SHP77 (cell line): ENCODE data around the gene CHAF1A.

Experiments
- DNase-seq, 2 experiments: peaks; one replicate each; lab custom pipeline; 2025; lab: John Stamatoyannopoulos, UW

Gene CHAF1A

GRCh38 chr19:4379383-4380253, 22.8 kb upstream of the CHAF1A start:
- peak in 1 of 2 experiments; percentile 13 for DNase-seq

- no peak for DNase-seq
These were observed 22.1 kb upstream of the CHAF1A start for GRCh38 chr19:4380254-4380727.

- no peak for DNase-seq
These were observed 17.0 kb upstream of the CHAF1A start for GRCh38 chr19:4385291-4386040.

GRCh38 chr19:4386041-4386782, 16.2 kb upstream of the CHAF1A start:
- DNase-seq = no peak

- no peak for DNase-seq
These were observed 13.9 kb upstream of the CHAF1A start for GRCh38 chr19:4388337-4389063.

GRCh38 chr19:4389064-4389375, 13.4 kb upstream of the CHAF1A start:
- DNase-seq = no peak

- DNase-seq = no peak
These were observed 12.9 kb upstream of the CHAF1A start for GRCh38 chr19:4389511-4390016.

GRCh38 chr19:4390017-4390566, 12.3 kb upstream of the CHAF1A start:
- DNase-seq = no peak

- no peak for DNase-seq
These were observed 11.7 kb upstream of the CHAF1A start for GRCh38 chr19:4390567-4391305.

GRCh38 chr19:4391306-4391693, 11.1 kb upstream of the CHAF1A start:
- no peak for DNase-seq

GRCh38 chr19:4391701-4392483, 10.5 kb upstream of the CHAF1A start:
- no peak for DNase-seq

- no peak for DNase-seq
These were observed 8.4 kb upstream of the CHAF1A start for GRCh38 chr19:4393947-4394590.

GRCh38 chr19:4396949-4397783, 5.3 kb upstream of the CHAF1A start:
- no peak for DNase-seq

- DNase-seq = peak in 1 of 2 experiments; percentile 21
These were observed 2.7 kb upstream of the CHAF1A start for GRCh38 chr19:4399812-4400134.

GRCh38 chr19:4400135-4400936, 2.1 kb upstream of the CHAF1A start, which contains the start of gene SH3GL1:
TSS of gene SH3GL1 (minus strand) at chr19:4400547. CDS start at chr19:4400368, 179 bp downstream.
- peak; percentile 74 to 77 for DNase-seq

GRCh38 chr19:4401769-4402170, 670 bp upstream of the CHAF1A start:
- DNase-seq = no peak

GRCh38 chr19:4403005-4403761, 743 bp downstream of the CHAF1A start:
- no peak for DNase-seq
